MCF 10A (cell line): Measurements from ENCODE around the gene MKKS. TPM values are rescaled to one million over a fixed set of nuclear protein-coding genes. Genes with fewer than 3 reads are reported as not detected.

ENCODE experiments used
- BruUV-seq: library from RNA; stranded (reverse); fragments of 400-500 nt; replicated peaks from 2 replicates; lab custom pipeline; 2021; lab: Mats Ljungman, UMichigan
- CTCF ChIA-PET: fragments of 300-600 bp; sonication (Branson Sonifier 250); formaldehyde crosslinking; extraction: SDS; loops from one replicate; lab custom pipeline; 2021; ENCODE audit warnings: antibody characterized with exemption, inconsistent platforms; lab: Yijun Ruan, JAX
- POLR2A ChIA-PET: fragments of 300-600, 350-650 bp; sonication (Branson Sonifier 250); formaldehyde crosslinking; extraction: SDS; loops from one replicate; lab custom pipeline; 2020; ENCODE audit warnings: antibody characterized with exemption, inconsistent platforms; lab: Yijun Ruan, JAX
- DNase-seq: peaks from one replicate; pipeline ENCODE4 v3.0.0-alpha.2; 2018; ENCODE audit not compliant: unreplicated experiment
- H3K27ac Mint-ChIP-seq: one replicate; pipeline ENCODE4 v1.8.0; 2022; ENCODE audit warnings: mild to moderate bottlenecking, low read depth, mixed read lengths; ENCODE audit not compliant: unreplicated experiment
- H3K27me3 Mint-ChIP-seq: one replicate; pipeline ENCODE4 v1.8.0; 2022; ENCODE audit warnings: mixed read lengths; ENCODE audit not compliant: insufficient read depth, unreplicated experiment
- H3K36me3 Mint-ChIP-seq: one replicate; pipeline ENCODE4 v1.8.0; 2022; ENCODE audit warnings: mild to moderate bottlenecking, moderate library complexity, mixed read lengths; ENCODE audit not compliant: insufficient read depth, unreplicated experiment
- H3K4me1 Mint-ChIP-seq: one replicate; pipeline ENCODE4 v1.8.0; 2022; ENCODE audit warnings: mixed read lengths; ENCODE audit not compliant: insufficient read depth, unreplicated experiment
- H3K4me3 Mint-ChIP-seq: one replicate; pipeline ENCODE4 v1.8.0; 2022; ENCODE audit warnings: mild to moderate bottlenecking, moderate library complexity, mixed read lengths; ENCODE audit not compliant: unreplicated experiment
- H3K9me3 Mint-ChIP-seq: one replicate; pipeline ENCODE4 v1.8.0; 2022; ENCODE audit warnings: mixed read lengths; ENCODE audit not compliant: unreplicated experiment
- intact Hi-C: fragments of 100-400 bp; cut with micrococcal nuclease; formaldehyde crosslinking; loops from 2 replicates; pipeline ENCODE4 v1.14.1; 2022
- total RNA-seq: library from RNA; stranded (reverse); gene quantifications from 2 replicates; pipeline ENCODE4 v1.2.3, GENCODE V29; 2022
- TF ChIP-seq, protein P1 (sequence below): fragments of 200-600 bp; IDR thresholded peaks from one replicate; pipeline ENCODE4 v1.8.0; 2022; ENCODE audit warnings: antibody characterized with exemption, mild to moderate bottlenecking; ENCODE audit not compliant: unreplicated experiment

The MKKS gene
- total RNA-seq, 1 experiment from 2014 or later = 44.5 TPM

GRCh38 chr20:10368702-10369041 is 65.3 kb downstream of the MKKS start:
- Mint-ChIP-seq H3K27me3 (no peaks in the 10 kb centered on the region), H3K4me1 (peaks cover 6% of the 10 kb centered on the region), H3K36me3 (no peaks in the 10 kb centered on the region), H3K27ac (no peak overlapping the region), H3K9me3 (no peaks in the 10 kb centered on the region), H3K4me3 (no peak overlapping the region)
- TF ChIP-seq, protein P1, sequence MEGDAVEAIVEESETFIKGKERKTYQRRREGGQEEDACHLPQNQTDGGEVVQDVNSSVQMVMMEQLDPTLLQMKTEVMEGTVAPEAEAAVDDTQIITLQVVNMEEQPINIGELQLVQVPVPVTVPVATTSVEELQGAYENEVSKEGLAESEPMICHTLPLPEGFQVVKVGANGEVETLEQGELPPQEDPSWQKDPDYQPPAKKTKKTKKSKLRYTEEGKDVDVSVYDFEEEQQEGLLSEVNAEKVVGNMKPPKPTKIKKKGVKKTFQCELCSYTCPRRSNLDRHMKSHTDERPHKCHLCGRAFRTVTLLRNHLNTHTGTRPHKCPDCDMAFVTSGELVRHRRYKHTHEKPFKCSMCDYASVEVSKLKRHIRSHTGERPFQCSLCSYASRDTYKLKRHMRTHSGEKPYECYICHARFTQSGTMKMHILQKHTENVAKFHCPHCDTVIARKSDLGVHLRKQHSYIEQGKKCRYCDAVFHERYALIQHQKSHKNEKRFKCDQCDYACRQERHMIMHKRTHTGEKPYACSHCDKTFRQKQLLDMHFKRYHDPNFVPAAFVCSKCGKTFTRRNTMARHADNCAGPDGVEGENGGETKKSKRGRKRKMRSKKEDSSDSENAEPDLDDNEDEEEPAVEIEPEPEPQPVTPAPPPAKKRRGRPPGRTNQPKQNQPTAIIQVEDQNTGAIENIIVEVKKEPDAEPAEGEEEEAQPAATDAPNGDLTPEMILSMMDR = no peak
- intact Hi-C loops = no loop called here
- no TSS peak for BruUV-seq
- no peak for DNase-seq
- ChIA-PET POLR2A (no interaction called here), CTCF (interaction anchor here (0.6 kb wide), 1 partner anchor 1691 kb away, joined by 3 read pairs; no protein-coding TSS in a partner anchor)

DNA sequence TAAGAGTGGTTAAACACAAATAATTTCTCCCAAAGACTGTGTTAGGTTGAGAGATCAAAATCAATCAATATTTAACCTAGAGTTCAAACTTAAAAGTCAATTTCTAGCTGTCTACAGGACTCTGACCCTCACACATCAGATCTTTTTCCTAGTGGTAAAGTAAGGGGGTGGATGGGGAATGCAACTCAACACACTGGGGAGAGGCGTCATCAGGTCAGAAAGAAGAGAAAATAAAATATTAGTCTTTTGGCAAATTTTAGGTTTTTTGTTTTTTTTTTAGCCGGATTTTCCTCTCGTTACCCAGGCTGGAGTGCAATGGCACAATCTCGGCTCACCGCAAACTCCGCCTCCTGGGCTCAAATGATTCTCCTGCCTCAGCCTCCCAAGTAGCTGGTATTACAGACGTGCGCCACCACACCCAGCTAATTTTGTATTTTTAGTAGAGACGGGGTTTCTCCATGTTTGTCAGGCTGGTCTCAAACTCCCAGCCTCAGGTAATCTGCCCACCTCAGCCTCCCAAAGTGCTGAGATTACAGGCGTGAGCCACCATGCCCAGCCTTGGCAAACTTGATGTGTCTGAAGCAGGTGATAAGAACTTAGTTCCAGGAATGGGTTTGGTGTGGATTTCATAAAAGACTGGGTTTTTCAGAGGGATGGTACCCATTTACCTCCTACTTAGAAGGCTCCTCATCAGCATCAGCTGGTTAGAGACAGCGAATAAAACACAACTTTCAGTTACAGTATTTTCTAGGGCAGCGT is 65.9 kb downstream of the MKKS start:
- H3K4me3 Mint-ChIP-seq = no peak overlapping the region
- ChIA-PET CTCF (interaction anchor here (0.9 to 2.0 kb wide), 2 partner anchors 59 to 390 kb away, joined by 3 to 15 read pairs; no protein-coding TSS in a partner anchor), POLR2A (no interaction called here)
- H3K4me1 Mint-ChIP-seq = peaks cover 6% of the 10 kb centered on the region
- no peak overlapping the region for H3K27ac Mint-ChIP-seq
- H3K9me3 Mint-ChIP-seq = no peaks in the 10 kb centered on the region
- no peak for DNase-seq
- H3K36me3 Mint-ChIP-seq = no peaks in the 10 kb centered on the region
- intact Hi-C loops = no loop called here
- no peaks in the 10 kb centered on the region for H3K27me3 Mint-ChIP-seq
- TF ChIP-seq, protein P1 = no peak
- no TSS peak for BruUV-seq

GRCh38 chr20:10367693-10367942 is 66.4 kb downstream of the MKKS start:
- H3K9me3 Mint-ChIP-seq = no peaks in the 10 kb centered on the region
- H3K4me3 Mint-ChIP-seq = no peak overlapping the region
- H3K27me3 Mint-ChIP-seq = no peaks in the 10 kb centered on the region
- intact Hi-C loops = no loop called here
- DNase-seq = no peak
- TF ChIP-seq, protein P1 = no peak
- H3K27ac Mint-ChIP-seq = no peak overlapping the region
- no peaks in the 10 kb centered on the region for H3K36me3 Mint-ChIP-seq
- H3K4me1 Mint-ChIP-seq = peaks cover 6% of the 10 kb centered on the region
- POLR2A ChIA-PET = no interaction called here
- CTCF ChIA-PET = interaction anchor here (0.9 to 2.0 kb wide), 2 partner anchors 60 to 389 kb away, joined by 3 to 15 read pairs; no protein-coding TSS in a partner anchor
- BruUV-seq = no TSS peak

- H3K36me3 Mint-ChIP-seq = no peaks in the 10 kb centered on the region
- POLR2A ChIA-PET = no interaction called here
Observed at GRCh38 chr20:10366898-10367692, 66.9 kb downstream of the MKKS start.

More at GRCh38 chr20:10366898-10367692, 66.9 kb downstream of the MKKS start:
- CTCF ChIA-PET = interaction anchor here (0.7 to 2.0 kb wide), 4 partner anchors 35 to 734 kb away, joined by 3 to 15 read pairs (median 4); no protein-coding TSS in a partner anchor
- BruUV-seq = no TSS peak
- Mint-ChIP-seq H3K9me3 (no peaks in the 10 kb centered on the region), H3K4me1 (peaks cover 6% of the 10 kb centered on the region), H3K27ac (no peak overlapping the region), H3K27me3 (no peaks in the 10 kb centered on the region), H3K4me3 (no peak overlapping the region)
- TF ChIP-seq, protein P1 = no peak
- DNase-seq = no peak
- intact Hi-C loops = no loop called here
